Measurements from ENCODE around the gene DPP6.

GRCh38 chr7:154881526-154881925 is 829.3 kb downstream of the DPP6 start:
- TF ChIP-seq CTCF (IDR thresholded peaks at IDR 0.05 in 8 of 11, conservative IDR thresholded peaks at IDR 0.05 in 3 of 11) (no peak), POLR2A (IDR thresholded peaks at IDR 0.05) (no peak), POLR2AphosphoS5 (IDR thresholded peaks at IDR 0.05) (no peak)
